SK-N-SH (cell line): ENCODE measurements around the gene UBN1. TPM values are rescaled to one million over a fixed set of nuclear protein-coding genes. Genes with fewer than 3 reads are reported as not detected.

Source experiments
- CTCF ChIA-PET: fragments of 300-600, 350-600 bp; formaldehyde crosslinking; extraction: SDS; loops from one replicate; lab custom pipeline; 2021; lab: Yijun Ruan, JAX
- POLR2A ChIA-PET: fragments of 350-600 bp; sonication (Branson Sonifier 250); formaldehyde crosslinking; extraction: SDS; loops from one replicate; lab custom pipeline; 2020; ENCODE audit warnings: antibody characterized with exemption, inconsistent platforms; lab: Yijun Ruan, JAX
- DNase-seq: peaks from one replicate; pipeline ENCODE4 v3.0.0; 2012
- H2AFZ ChIP-seq: fragments of 200-600 bp; sonication (generic); 2 replicates; pipeline ENCODE4 v1.8.1; 2016; ENCODE audit warnings: antibody characterized with exemption, mild to moderate bottlenecking, low read depth
- H3F3A ChIP-seq: fragments of 200-600 bp; sonication (generic); replicated peaks from 2 replicates; pipeline ENCODE3; 2016; ENCODE audit warnings: antibody characterized with exemption, mild to moderate bottlenecking; ENCODE audit not compliant: insufficient read depth
- H3K27ac ChIP-seq, 2 experiments: fragments of 200-500 bp in 1 of 2; fragments of 200-600 bp in 1 of 2; sonication (Bioruptor generic) in 1 of 2; sonication (generic), shearing (Covaris generic) in 1 of 2; 2 replicates each; pipeline versions ENCODE4 v1.5.1 to v1.6.1; 2014 to 2016; ENCODE audit warnings: low read depth in 2 of 2, inconsistent platforms in 1 of 2, low read length in 1 of 2, mild to moderate bottlenecking in 1 of 2, mixed read lengths in 1 of 2
- H3K27me3 ChIP-seq: fragments of 200-600 bp; sonication (generic), shearing (Covaris generic); 2 replicates; pipeline ENCODE4 v1.6.1; 2016; ENCODE audit warnings: mixed run types; ENCODE audit not compliant: insufficient read depth
- H3K36me3 ChIP-seq, 2 experiments: fragments of 200-500 bp in 1 of 2; fragments of 200-600 bp in 1 of 2; sonication (Bioruptor generic) in 1 of 2; sonication (generic) in 1 of 2; replicated peaks in 1 of 2; 2 replicates each; pipeline versions ENCODE3 to v1.5.1; 2014 to 2016; ENCODE audit warnings: low read length in 1 of 2, mild to moderate bottlenecking in 1 of 2; ENCODE audit not compliant: insufficient read depth in 2 of 2, control insufficient read depth in 1 of 2
- H3K4me1 ChIP-seq, 2 experiments: fragments of 200-500 bp in 1 of 2; fragments of 200-600 bp in 1 of 2; sonication (Bioruptor generic) in 1 of 2; sonication (generic), shearing (Covaris generic) in 1 of 2; 2 replicates each; pipeline versions ENCODE4 v1.5.1 to v1.6.1; 2014 to 2016; ENCODE audit warnings: low read depth in 1 of 2, low read length in 1 of 2, mixed run types in 1 of 2; ENCODE audit not compliant: insufficient read depth in 2 of 2, control insufficient read depth in 1 of 2
- H3K4me2 ChIP-seq: fragments of 200-600 bp; sonication (generic), shearing (Covaris generic); 2 replicates; pipeline ENCODE4 v1.6.1; 2017; ENCODE audit warnings: mixed run types
- H3K4me3 ChIP-seq, 2 experiments: fragments of 200-500 bp in 1 of 2; fragments of 200-600 bp in 1 of 2; sonication (Bioruptor generic) in 1 of 2; sonication (generic), shearing (Covaris generic) in 1 of 2; 2 replicates each; pipeline versions ENCODE4 v1.5.1 to v1.8.1; 2014 to 2016; ENCODE audit warnings: low read depth in 2 of 2, inconsistent platforms in 1 of 2, low read length in 1 of 2, mild to moderate bottlenecking in 1 of 2, mixed read lengths in 1 of 2, moderate library complexity in 1 of 2
- H3K79me2 ChIP-seq: fragments of 200-600 bp; sonication (generic); 2 replicates; pipeline ENCODE4 v1.8.1; 2017; ENCODE audit warnings: mild to moderate bottlenecking; ENCODE audit not compliant: insufficient read depth
- H3K9ac ChIP-seq: fragments of 200-600 bp; sonication (generic); 2 replicates; pipeline ENCODE4 v1.6.1; 2017; ENCODE audit warnings: mixed run types
- H3K9me2 ChIP-seq: fragments of 200-600 bp; sonication (generic); 2 replicates; pipeline ENCODE4 v1.6.1; 2017; ENCODE audit warnings: mixed run types
- H3K9me3 ChIP-seq: fragments of 200-600 bp; sonication (generic); 2 replicates; pipeline ENCODE4 v1.6.1; 2017; ENCODE audit warnings: mixed run types, mild to moderate bottlenecking, moderate library complexity
- H4K20me1 ChIP-seq: fragments of 200-600 bp; sonication (generic); 2 replicates; pipeline ENCODE4 v1.6.1; 2017; ENCODE audit warnings: mild to moderate bottlenecking, mixed run types; ENCODE audit not compliant: insufficient read depth
- ELF1 ChIP-seq: IDR thresholded peaks from 2 replicates; pipeline ENCODE4 v1.4.0; 2012
- EZH2phosphoT487 ChIP-seq: fragments of 200-600 bp; sonication (generic); IDR thresholded peaks from 2 replicates; pipeline ENCODE4 v1.6.1; 2017; ENCODE audit warnings: low read depth, mixed run types, mild to moderate bottlenecking, antibody characterized with exemption, moderate library complexity, borderline replicate concordance
- FOSL2 ChIP-seq: IDR thresholded peaks from 2 replicates; pipeline ENCODE4 v1.4.0; 2012; ENCODE audit warnings: low read depth, mild to moderate bottlenecking, moderate library complexity, borderline replicate concordance
- FOXJ3 ChIP-seq: sonication (generic); formaldehyde crosslinking; IDR thresholded peaks from 2 replicates; pipeline ENCODE4 v1.5.1; 2020; ENCODE audit warnings: mild to moderate bottlenecking, missing genetic modification reagents
- GABPA ChIP-seq: IDR thresholded peaks from 2 replicates; pipeline ENCODE4 v1.4.0; 2012; ENCODE audit warnings: low read depth, mild to moderate bottlenecking
- GATA2 ChIP-seq: sonication (generic); formaldehyde crosslinking; IDR thresholded peaks from 2 replicates; pipeline ENCODE4 v1.5.0; 2020; ENCODE audit warnings: mild to moderate bottlenecking, missing genetic modification reagents
- JUND ChIP-seq: IDR thresholded peaks from 2 replicates; pipeline ENCODE4 v1.4.0; 2012
- MEF2A ChIP-seq: IDR thresholded peaks from 2 replicates; pipeline ENCODE4 v1.4.0; 2012; ENCODE audit warnings: low read depth, borderline replicate concordance
- MXI1 ChIP-seq: IDR thresholded peaks from 2 replicates; pipeline ENCODE4 v1.6.1; 2012; ENCODE audit warnings: mild to moderate bottlenecking, low read depth, low read length, improper control_type of control experiment
- NFIC ChIP-seq: IDR thresholded peaks from 2 replicates; pipeline ENCODE4 v1.4.0; 2012; ENCODE audit warnings: borderline replicate concordance
- NRF1 ChIP-seq: IDR thresholded peaks from 2 replicates; pipeline ENCODE4 v1.6.1; 2012; ENCODE audit warnings: low read depth, mild to moderate bottlenecking, low read length
- POLR2AphosphoS5 ChIP-seq: IDR thresholded peaks from 2 replicates; pipeline ENCODE4 v1.6.1; 2012; ENCODE audit warnings: low read depth, low read length
- RXRA ChIP-seq: IDR thresholded peaks from 2 replicates; pipeline ENCODE4 v1.4.0; 2012; ENCODE audit warnings: low read depth, mild to moderate bottlenecking, borderline replicate concordance
- SIN3A ChIP-seq: IDR thresholded peaks from 2 replicates; pipeline ENCODE4 v1.6.1; 2012; ENCODE audit warnings: low read depth, mild to moderate bottlenecking, low read length, moderate library complexity, borderline replicate concordance
- TAF1 ChIP-seq: IDR thresholded peaks from 2 replicates; pipeline ENCODE4 v1.6.1; 2012; ENCODE audit warnings: low read depth, mild to moderate bottlenecking, low read length, moderate library complexity, borderline replicate concordance
- TCF12 ChIP-seq: IDR thresholded peaks from 2 replicates; pipeline ENCODE4 v1.4.0; 2012
- WGBS: methylation state at CpG from one replicate; pipeline ENCODE4 v1.1.6; 2017; ENCODE audit warnings: low lambda C conversion rate; 5-methylcytosine and 5-hydroxymethylcytosine counted together
- polyA plus RNA-seq, 3 experiments: library from polyadenylated mRNA; depleted of rRNA; stranded (reverse); fragments of >200 nt; gene quantifications; 2 replicates each; pipeline ENCODE4 v1.2.3, GENCODE V29; 2012
- TF ChIP-seq, protein P1 (sequence below): IDR thresholded peaks from 2 replicates; pipeline ENCODE4; 2012
- TF ChIP-seq, protein P2 (sequence below): IDR thresholded peaks from 2 replicates; pipeline ENCODE4 v1.4.0; 2012; ENCODE audit warnings: low read depth, borderline replicate concordance
- TF ChIP-seq, protein P3 (sequence below): fragments of 150-350 bp; IDR thresholded peaks from 2 replicates; pipeline ENCODE4 v1.6.1; 2016; ENCODE audit warnings: mild to moderate bottlenecking, low read depth, low read length
- TF ChIP-seq, protein P4 (sequence below): fragments of 200-600 bp; sonication (generic); IDR thresholded peaks from 2 replicates; pipeline ENCODE4 v1.6.1; 2017; ENCODE audit warnings: antibody characterized with exemption, mild to moderate bottlenecking, moderate library complexity

UBN1 gene
- polyA plus RNA-seq, 1 of the 3 experiments (the other 2 are of a cell fraction), result 10.9 TPM

DNA sequence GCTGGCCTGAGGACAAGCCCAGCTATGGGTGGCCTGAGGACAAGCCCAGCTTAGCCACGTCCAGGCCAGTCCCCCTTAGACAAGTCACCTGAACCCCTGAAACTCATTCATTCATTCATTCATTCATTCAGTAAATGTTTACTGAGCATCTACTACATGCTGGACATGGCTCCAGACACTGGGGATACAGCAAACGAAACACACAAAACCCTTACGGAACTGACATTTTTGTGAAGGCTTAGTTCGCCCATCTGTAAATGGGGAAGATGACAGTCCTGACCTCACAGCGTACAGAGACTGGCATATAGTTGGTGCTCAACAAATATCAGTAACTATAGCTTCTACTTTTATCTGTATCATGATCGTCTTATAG, 52.2 kb downstream of the UBN1 start:
- CTCF ChIA-PET, result no interaction called here
- no peak overlapping the region for H3K4me2 ChIP-seq
- no peak overlapping the region for H3K4me3 ChIP-seq
- TF ChIP-seq, protein P1, sequence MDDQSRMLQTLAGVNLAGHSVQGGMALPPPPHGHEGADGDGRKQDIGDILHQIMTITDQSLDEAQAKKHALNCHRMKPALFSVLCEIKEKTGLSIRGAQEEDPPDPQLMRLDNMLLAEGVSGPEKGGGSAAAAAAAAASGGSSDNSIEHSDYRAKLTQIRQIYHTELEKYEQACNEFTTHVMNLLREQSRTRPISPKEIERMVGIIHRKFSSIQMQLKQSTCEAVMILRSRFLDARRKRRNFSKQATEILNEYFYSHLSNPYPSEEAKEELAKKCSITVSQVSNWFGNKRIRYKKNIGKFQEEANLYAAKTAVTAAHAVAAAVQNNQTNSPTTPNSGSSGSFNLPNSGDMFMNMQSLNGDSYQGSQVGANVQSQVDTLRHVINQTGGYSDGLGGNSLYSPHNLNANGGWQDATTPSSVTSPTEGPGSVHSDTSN, result no peak
- TF ChIP-seq, protein P2, sequence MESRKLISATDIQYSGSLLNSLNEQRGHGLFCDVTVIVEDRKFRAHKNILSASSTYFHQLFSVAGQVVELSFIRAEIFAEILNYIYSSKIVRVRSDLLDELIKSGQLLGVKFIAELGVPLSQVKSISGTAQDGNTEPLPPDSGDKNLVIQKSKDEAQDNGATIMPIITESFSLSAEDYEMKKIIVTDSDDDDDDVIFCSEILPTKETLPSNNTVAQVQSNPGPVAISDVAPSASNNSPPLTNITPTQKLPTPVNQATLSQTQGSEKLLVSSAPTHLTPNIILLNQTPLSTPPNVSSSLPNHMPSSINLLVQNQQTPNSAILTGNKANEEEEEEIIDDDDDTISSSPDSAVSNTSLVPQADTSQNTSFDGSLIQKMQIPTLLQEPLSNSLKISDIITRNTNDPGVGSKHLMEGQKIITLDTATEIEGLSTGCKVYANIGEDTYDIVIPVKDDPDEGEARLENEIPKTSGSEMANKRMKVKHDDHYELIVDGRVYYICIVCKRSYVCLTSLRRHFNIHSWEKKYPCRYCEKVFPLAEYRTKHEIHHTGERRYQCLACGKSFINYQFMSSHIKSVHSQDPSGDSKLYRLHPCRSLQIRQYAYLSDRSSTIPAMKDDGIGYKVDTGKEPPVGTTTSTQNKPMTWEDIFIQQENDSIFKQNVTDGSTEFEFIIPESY, result no peak
- TF ChIP-seq TCF12, result no peak
- TF ChIP-seq, all 33 proteins: peak for 0
- Histone ChIP-seq H3K79me2 (no peaks in the 10 kb centered on the region), H2AFZ (no peak overlapping the region), H3K9me3 (no peaks in the 10 kb centered on the region), H3F3A (no peaks in the 10 kb centered on the region), H3K9ac (no peak overlapping the region), H3K9me2 (no peaks in the 10 kb centered on the region), H4K20me1 (no peaks in the 10 kb centered on the region), H3K27ac (no peak overlapping the region), H3K36me3 (peaks cover 0 to 5% of the 10 kb centered on the region in 2 experiments), H3K4me1 (no peaks in the 10 kb centered on the region), H3K27me3 (no peaks in the 10 kb centered on the region)
- WGBS, result 85% methylated on average over 6 of the region's 6 CpGs
- POLR2A ChIA-PET, result no interaction called here
- no peak for DNase-seq

DNA sequence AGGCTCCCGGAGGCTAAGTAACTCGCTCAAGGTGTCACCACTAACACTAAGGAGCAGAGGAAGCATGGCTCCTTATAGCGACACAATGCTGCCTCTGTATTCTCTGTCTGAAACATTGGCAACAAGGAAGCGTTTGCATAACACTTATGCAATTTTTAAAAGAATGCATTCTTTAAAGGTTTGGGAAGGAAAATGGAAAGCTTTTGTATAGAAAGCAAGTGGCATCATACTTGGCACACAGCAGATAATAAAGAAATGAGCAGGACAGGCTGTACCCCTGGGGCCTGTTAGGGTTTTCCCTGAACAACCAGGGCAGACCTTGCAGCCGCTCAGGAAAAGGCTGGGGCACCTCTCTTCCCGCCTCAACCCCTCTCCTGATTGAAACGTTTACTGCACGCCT, 52.8 kb downstream of the UBN1 start:
- H3K9ac ChIP-seq, result no peak overlapping the region
- H2AFZ ChIP-seq, result no peak overlapping the region
- CTCF ChIA-PET, result no interaction called here
- no peaks in the 10 kb centered on the region for H3K27me3 ChIP-seq
- H3K4me2 ChIP-seq, result no peak overlapping the region
- no peaks in the 10 kb centered on the region for H3F3A ChIP-seq
- H3K36me3 ChIP-seq, result no peaks in the 10 kb centered on the region
- no peaks in the 10 kb centered on the region for H3K9me2 ChIP-seq
- POLR2A ChIA-PET, result no interaction called here
- WGBS, result 75% methylated on average over 8 of the region's 8 CpGs
- H3K4me1 ChIP-seq, result no peaks in the 10 kb centered on the region
- no peak for DNase-seq
- no peak overlapping the region for H3K4me3 ChIP-seq
- no peak overlapping the region for H3K27ac ChIP-seq
- no peaks in the 10 kb centered on the region for H4K20me1 ChIP-seq
- H3K79me2 ChIP-seq, result no peaks in the 10 kb centered on the region
- H3K9me3 ChIP-seq, result no peaks in the 10 kb centered on the region
- TF ChIP-seq SIN3A (no peak), MXI1 (no peak), ELF1 (no peak), TAF1 (no peak), MEF2A (no peak), JUND (no peak), FOXJ3 (no peak), GABPA (no peak), NFIC (no peak), FOSL2 (no peak), NRF1 (no peak), GATA2 (CRISPR knock-in tag) (no peak), RXRA (no peak), EZH2phosphoT487 (no peak), POLR2AphosphoS5 (no peak)
- TF ChIP-seq, protein P2, result no peak
- TF ChIP-seq, protein P3, sequence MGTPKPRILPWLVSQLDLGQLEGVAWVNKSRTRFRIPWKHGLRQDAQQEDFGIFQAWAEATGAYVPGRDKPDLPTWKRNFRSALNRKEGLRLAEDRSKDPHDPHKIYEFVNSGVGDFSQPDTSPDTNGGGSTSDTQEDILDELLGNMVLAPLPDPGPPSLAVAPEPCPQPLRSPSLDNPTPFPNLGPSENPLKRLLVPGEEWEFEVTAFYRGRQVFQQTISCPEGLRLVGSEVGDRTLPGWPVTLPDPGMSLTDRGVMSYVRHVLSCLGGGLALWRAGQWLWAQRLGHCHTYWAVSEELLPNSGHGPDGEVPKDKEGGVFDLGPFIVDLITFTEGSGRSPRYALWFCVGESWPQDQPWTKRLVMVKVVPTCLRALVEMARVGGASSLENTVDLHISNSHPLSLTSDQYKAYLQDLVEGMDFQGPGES, result no peak
- TF ChIP-seq, protein P4, sequence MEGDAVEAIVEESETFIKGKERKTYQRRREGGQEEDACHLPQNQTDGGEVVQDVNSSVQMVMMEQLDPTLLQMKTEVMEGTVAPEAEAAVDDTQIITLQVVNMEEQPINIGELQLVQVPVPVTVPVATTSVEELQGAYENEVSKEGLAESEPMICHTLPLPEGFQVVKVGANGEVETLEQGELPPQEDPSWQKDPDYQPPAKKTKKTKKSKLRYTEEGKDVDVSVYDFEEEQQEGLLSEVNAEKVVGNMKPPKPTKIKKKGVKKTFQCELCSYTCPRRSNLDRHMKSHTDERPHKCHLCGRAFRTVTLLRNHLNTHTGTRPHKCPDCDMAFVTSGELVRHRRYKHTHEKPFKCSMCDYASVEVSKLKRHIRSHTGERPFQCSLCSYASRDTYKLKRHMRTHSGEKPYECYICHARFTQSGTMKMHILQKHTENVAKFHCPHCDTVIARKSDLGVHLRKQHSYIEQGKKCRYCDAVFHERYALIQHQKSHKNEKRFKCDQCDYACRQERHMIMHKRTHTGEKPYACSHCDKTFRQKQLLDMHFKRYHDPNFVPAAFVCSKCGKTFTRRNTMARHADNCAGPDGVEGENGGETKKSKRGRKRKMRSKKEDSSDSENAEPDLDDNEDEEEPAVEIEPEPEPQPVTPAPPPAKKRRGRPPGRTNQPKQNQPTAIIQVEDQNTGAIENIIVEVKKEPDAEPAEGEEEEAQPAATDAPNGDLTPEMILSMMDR, result no peak
